HG03558 (cell line): ENCODE measurements around the gene RBM17.
"Not testable (repeated sequence)": the region's sequence is repeated elsewhere in the genome, so short reads cannot be mapped to it uniquely, and the experiment has no call there.

Source experiments
- ATAC-seq: cut with Tn5 transposase; IDR thresholded peaks from one replicate; pipeline ENCODE4 v1.9.1; 2021; ENCODE audit warnings: moderate number of reproducible peaks; ENCODE audit not compliant: unreplicated experiment; ENCODE audit errors: extremely low read depth

Gene RBM17

GRCh38 chr10:6107616-6108015 is 18.8 kb downstream of the RBM17 start:
- not testable (repeated sequence) for ATAC-seq

GRCh38 chr10:6108072-6108471 is 19.2 kb downstream of the RBM17 start:
- no peak for ATAC-seq

- ATAC-seq: no peak
These were observed 20.0 kb downstream of the RBM17 start for GRCh38 chr10:6108631-6109443.

GRCh38 chr10:6109444-6109775 is 20.6 kb downstream of the RBM17 start:
- no peak for ATAC-seq

- ATAC-seq: no peak
These were observed 21.3 kb downstream of the RBM17 start for GRCh38 chr10:6110136-6110535.

GRCh38 chr10:6112893-6113292 is 24.1 kb downstream of the RBM17 start:
- no peak for ATAC-seq

GRCh38 chr10:6114299-6114698 is 25.5 kb downstream of the RBM17 start:
- no peak for ATAC-seq

- no peak for ATAC-seq
These were observed 26.0 kb downstream of the RBM17 start for GRCh38 chr10:6114805-6115341.

GRCh38 chr10:6115411-6115810 is 26.6 kb downstream of the RBM17 start:
- ATAC-seq: no peak

GRCh38 chr10:6115824-6116350 is 27.1 kb downstream of the RBM17 start:
- ATAC-seq: no peak

GRCh38 chr10:6116806-6117205 is 28.0 kb downstream of the RBM17 start:
- ATAC-seq: no peak

- ATAC-seq: no peak
These were observed 28.9 kb downstream of the RBM17 start for GRCh38 chr10:6117711-6118110.

GRCh38 chr10:6119423-6119822 is 30.6 kb downstream of the RBM17 start:
- ATAC-seq: no peak

- ATAC-seq: no peak
These were observed 31.1 kb downstream of the RBM17 start for GRCh38 chr10:6119962-6120361.

- ATAC-seq: no peak
These were observed 31.9 kb downstream of the RBM17 start for GRCh38 chr10:6120691-6121090.

GRCh38 chr10:6121146-6121545 is 32.3 kb downstream of the RBM17 start:
- ATAC-seq: no peak

GRCh38 chr10:6123532-6123931 is 34.7 kb downstream of the RBM17 start:
- ATAC-seq: no peak

GRCh38 chr10:6124666-6125065 is 35.8 kb downstream of the RBM17 start:
- no peak for ATAC-seq

- not testable (repeated sequence) for ATAC-seq
These were observed 38.6 kb downstream of the RBM17 start for GRCh38 chr10:6127461-6127860.

- no peak for ATAC-seq
These were observed 39.3 kb downstream of the RBM17 start for GRCh38 chr10:6128087-6128486.

- ATAC-seq: no peak
These were observed 39.9 kb downstream of the RBM17 start for GRCh38 chr10:6128591-6129251.
